Measurements from ENCODE around the gene ATL1.
A peak's percentile ranks its signal among the peaks of the same experiment; 100 is the strongest.
"Not testable (repeated sequence)": the region's sequence is repeated elsewhere in the genome, so short reads cannot be mapped to it uniquely, and the experiment has no call there.

Gene ATL1

GRCh38 chr14:50605766-50606165 lies 45.8 kb downstream of the ATL1 start:
- DNase-seq = no peak

- no peak for DNase-seq
Measured at GRCh38 chr14:50606468-50606867, 46.5 kb downstream of the ATL1 start.

GRCh38 chr14:50607181-50607580 lies 47.2 kb downstream of the ATL1 start:
- DNase-seq = no peak

- DNase-seq = no peak
Measured at GRCh38 chr14:50607761-50608160, 47.8 kb downstream of the ATL1 start.

- DNase-seq = no peak
Measured at GRCh38 chr14:50608302-50608851, 48.4 kb downstream of the ATL1 start.

GRCh38 chr14:50610465-50610864 lies 50.5 kb downstream of the ATL1 start:
- no peak for DNase-seq

- no peak for DNase-seq
Measured at GRCh38 chr14:50612806-50613205, 52.9 kb downstream of the ATL1 start.

- DNase-seq = no peak
Measured at GRCh38 chr14:50615056-50615455, 55.1 kb downstream of the ATL1 start.

- DNase-seq = no peak
Measured at GRCh38 chr14:50615552-50615951, 55.6 kb downstream of the ATL1 start.

GRCh38 chr14:50616275-50616674 lies 56.3 kb downstream of the ATL1 start:
- DNase-seq = no peak

- peak; percentile 51 for DNase-seq
Measured at GRCh38 chr14:50619569-50620141, 59.7 kb downstream of the ATL1 start.

- DNase-seq = no peak
Measured at GRCh38 chr14:50620341-50620740, 60.4 kb downstream of the ATL1 start.

- no peak for DNase-seq
Measured at GRCh38 chr14:50622978-50623377, 63.0 kb downstream of the ATL1 start.

- DNase-seq = no peak
Measured at GRCh38 chr14:50624447-50624846, 64.5 kb downstream of the ATL1 start.

- DNase-seq = not testable (repeated sequence)
Measured at GRCh38 chr14:50624947-50625346, 65.0 kb downstream of the ATL1 start.

- no peak for DNase-seq
Measured at GRCh38 chr14:50631408-50631821, 71.5 kb downstream of the ATL1 start.

- no peak for DNase-seq
Measured at GRCh38 chr14:50633954-50634353, 74.0 kb downstream of the ATL1 start.

GRCh38 chr14:50635141-50635540 lies 75.2 kb downstream of the ATL1 start:
- no peak for DNase-seq

- no peak for DNase-seq
Measured at GRCh38 chr14:50647282-50647681, 87.3 kb downstream of the ATL1 start.

- no peak for DNase-seq
Measured at GRCh38 chr14:50647753-50648152, 87.8 kb downstream of the ATL1 start.

GRCh38 chr14:50649691-50650090 lies 89.7 kb downstream of the ATL1 start:
- no peak for DNase-seq

GRCh38 chr14:50656776-50657175 lies 96.8 kb downstream of the ATL1 start:
- no peak for DNase-seq

- no peak for DNase-seq
Measured at GRCh38 chr14:50657753-50658152, 97.8 kb downstream of the ATL1 start.

- DNase-seq = no peak
Measured at GRCh38 chr14:50658203-50658602, 98.3 kb downstream of the ATL1 start.

GRCh38 chr14:50659327-50659974 lies 99.5 kb downstream of the ATL1 start:
- no peak for DNase-seq

Measured in OCI-M1 (cell line).